Middle frontal gyrus (tissue), 1 donor: ENCODE results near the gene ZDHHC17.

Source experiments
- DNase-seq: peaks from one replicate; pipeline ENCODE4 v3.0.0-alpha.2; 2015; ENCODE audit warnings: low spot score; ENCODE audit errors: extremely low spot score

Gene ZDHHC17

GRCh38 chr12:76878099-76878898 is 114.4 kb downstream of the ZDHHC17 start:
- DNase-seq: no peak

- DNase-seq: peak; percentile 41
Measured at GRCh38 chr12:76878899-76879709, 115.2 kb downstream of the ZDHHC17 start, which contains the start of gene CSRP2. CSRP2 (minus strand) TSS chr12:76879019; CDS start chr12:76866260, 12,759 bp downstream.

GRCh38 chr12:76879710-76880518 is 116.0 kb downstream of the ZDHHC17 start:
- no peak for DNase-seq

- no peak for DNase-seq
Measured at GRCh38 chr12:76880519-76881023, 116.7 kb downstream of the ZDHHC17 start.

- no peak for DNase-seq
Measured at GRCh38 chr12:76881142-76881541, 117.2 kb downstream of the ZDHHC17 start.

- no peak for DNase-seq
Measured at GRCh38 chr12:76882367-76882766, 118.5 kb downstream of the ZDHHC17 start.

GRCh38 chr12:76883151-76883550 is 119.2 kb downstream of the ZDHHC17 start:
- no peak for DNase-seq

- DNase-seq: no peak
Measured at GRCh38 chr12:76883811-76884210, 119.9 kb downstream of the ZDHHC17 start.

- DNase-seq: no peak
Measured at GRCh38 chr12:76888775-76889174, 124.9 kb downstream of the ZDHHC17 start.

GRCh38 chr12:76890151-76891143 is 126.5 kb downstream of the ZDHHC17 start:
- DNase-seq: no peak

- no peak for DNase-seq
Measured at GRCh38 chr12:76891609-76892008, 127.7 kb downstream of the ZDHHC17 start.

GRCh38 chr12:76895796-76896195 is 131.9 kb downstream of the ZDHHC17 start:
- no peak for DNase-seq

- no peak for DNase-seq
Measured at GRCh38 chr12:76896274-76896673, 132.4 kb downstream of the ZDHHC17 start.

- no peak for DNase-seq
Measured at GRCh38 chr12:76898442-76898841, 134.5 kb downstream of the ZDHHC17 start.

- no peak for DNase-seq
Measured at GRCh38 chr12:76899522-76899921, 135.6 kb downstream of the ZDHHC17 start.

GRCh38 chr12:76901628-76902380 is 137.9 kb downstream of the ZDHHC17 start:
- DNase-seq: no peak
